Stimulated activated CD8-positive, alpha-beta memory T cell treated with anti-CD3 and anti-CD28 coated beads, Interleukin-2, amount 100 ng/mL, for 48 hours (primary cell): ENCODE data around the gene KIAA0825.

Source experiments
- DNase-seq, 2 donors: peaks; one replicate each; pipeline ENCODE4 v3.0.0-alpha.2; 2020; ENCODE audit warnings: low read depth in 2 of 2

KIAA0825 gene

DNA sequence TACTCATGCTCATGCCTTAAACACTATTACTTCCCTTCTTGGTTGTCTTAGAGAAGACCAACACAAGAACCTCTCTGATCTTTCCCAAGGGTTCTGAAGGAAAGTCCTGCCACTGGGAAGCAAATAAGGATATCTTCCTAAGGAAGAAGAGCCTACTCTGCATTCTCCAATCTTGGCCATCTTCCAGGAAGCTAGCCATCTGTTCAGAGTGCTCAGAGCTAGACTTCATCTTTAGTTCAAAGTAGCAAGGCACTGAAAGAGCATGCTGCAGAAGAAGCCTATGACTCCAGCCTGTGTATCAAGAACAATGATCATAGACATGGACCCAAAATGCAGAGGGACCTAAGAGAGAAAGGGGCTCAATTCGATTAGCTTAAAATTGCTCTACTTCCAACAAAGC is 114.7 kb downstream of the KIAA0825 start:
- no peak for DNase-seq

DNA sequence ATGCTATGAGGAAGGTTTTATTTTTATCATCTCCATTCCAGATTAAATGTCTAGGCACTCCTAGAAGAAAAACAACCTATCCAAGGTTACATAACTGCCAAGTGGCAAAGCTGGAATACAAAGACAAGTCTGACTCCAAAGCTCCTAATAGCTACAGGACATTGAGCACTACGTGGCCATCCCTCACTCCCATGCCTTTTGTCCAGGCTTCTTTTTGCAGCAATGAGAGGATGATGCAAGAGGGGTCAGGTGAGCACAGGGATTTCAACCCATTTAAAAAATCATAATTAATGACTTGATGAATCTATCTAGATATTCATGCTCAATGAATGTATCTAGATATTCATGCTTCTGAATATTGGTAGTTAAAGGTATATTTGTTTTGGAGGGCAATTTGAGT is 117.0 kb downstream of the KIAA0825 start:
- DNase-seq: no peak

DNA sequence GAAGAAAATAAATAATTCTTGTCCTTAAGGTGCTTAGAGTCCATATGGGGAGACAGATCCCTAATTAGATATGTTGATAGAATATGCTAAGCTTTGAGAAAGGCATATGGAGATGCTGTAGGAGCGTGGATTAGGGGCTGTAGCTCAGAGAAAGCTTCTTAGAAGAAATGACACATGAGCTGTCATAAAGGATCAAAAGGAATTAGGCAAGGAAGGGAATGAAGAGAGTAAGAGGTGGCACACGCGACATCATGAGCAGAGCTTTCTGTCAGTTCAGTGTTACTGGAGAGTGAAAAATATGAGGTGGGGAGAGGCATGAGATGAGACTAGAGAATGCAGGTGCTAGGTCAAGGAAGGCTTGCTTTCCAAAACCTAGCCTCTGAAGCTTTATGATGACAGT is 118.6 kb downstream of the KIAA0825 start:
- DNase-seq: no peak

DNA sequence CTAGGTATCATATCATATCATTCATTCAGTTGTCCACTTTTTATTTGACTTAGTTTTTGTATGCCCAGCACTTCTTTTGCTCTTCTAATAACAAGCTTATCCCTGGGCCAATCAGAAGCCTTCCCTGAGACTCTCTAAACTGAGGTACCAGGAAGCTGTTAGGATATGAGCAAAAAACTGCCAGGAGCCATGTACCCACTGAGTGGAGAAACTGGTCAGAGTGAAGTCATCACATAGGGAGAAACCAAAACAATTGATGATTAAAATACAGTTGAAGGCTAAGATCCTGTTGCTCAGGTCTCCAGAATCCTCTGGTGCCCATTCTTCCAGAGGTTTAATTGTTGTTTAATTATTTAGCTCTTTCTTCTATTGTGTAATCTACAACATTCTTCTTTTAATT is 120.2 kb downstream of the KIAA0825 start:
- no peak for DNase-seq

DNA sequence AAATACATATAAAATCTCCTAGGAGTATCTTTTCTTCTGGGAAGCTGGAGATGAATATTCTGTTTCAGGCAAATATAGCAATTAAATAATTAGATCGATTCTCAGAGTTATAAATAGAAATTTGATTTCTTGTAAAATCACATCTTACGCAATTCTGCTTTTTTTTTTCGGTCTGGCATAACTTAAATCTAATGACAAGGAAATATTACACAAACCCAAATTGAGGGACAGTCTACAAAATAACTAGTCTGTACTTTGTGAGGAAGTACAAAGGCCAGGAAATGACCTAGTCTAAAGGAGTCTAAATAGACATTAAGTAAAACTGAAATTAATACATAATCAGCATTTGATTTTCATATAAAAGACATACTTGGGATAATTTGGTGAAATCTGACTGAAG is 133.3 kb downstream of the KIAA0825 start:
- no peak for DNase-seq

DNA sequence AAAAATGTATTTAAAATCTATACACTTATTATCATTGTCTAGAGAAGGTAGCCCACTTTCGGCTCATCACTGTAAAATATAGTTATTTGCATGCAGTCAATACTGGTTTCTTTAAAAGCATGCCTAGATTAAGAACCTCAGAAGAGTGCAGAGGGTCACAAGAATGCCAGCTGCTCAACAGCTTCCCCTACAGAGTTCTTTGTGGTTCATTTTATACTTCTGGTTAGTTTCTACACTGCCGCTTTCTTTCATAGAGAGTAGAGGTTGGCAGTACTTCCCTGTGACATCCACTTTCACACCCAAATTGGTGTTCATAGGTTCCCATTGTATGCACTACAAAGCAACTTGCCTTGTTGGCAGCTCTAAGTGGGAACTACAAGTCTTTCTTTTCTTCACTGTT is 137.3 kb downstream of the KIAA0825 start:
- no peak for DNase-seq

DNA sequence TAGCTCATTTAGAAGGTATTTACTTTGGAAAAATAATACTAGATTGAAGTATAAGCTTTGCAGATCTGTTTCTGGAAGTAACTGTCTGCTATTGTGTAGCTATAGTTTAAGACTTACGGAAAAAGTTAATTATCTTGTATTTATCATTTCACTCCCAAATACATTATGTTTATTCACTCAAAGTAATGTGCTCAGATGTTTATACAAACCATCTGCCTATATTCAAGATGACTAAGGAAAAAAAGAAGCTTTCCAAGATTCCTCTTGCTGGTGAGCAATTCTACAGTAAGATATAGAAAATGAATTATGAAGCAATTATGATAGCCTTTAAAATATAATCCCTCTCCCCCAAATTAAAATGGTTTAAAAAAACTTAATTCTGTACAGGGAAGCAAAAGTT is 137.9 kb downstream of the KIAA0825 start:
- DNase-seq: no peak

DNA sequence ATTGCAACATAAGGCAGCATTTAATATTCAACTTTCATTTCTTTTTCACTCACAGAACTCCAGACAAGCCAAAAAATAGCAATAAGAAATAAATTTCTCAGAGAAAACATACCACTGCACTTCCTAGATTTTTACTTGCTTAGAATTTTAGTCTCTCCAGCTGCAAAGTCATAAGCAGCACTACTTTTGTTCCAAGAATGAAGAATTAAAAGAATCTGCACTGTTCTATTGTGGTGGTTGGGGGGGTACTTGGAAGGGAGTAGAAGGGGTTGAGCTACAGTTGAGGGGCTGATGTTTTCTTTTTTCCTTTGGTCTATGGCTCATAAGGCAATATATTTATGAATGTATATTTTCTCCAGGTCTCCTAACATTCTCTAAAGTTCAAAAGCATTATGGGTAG is 144.5 kb downstream of the KIAA0825 start:
- no peak for DNase-seq

DNA sequence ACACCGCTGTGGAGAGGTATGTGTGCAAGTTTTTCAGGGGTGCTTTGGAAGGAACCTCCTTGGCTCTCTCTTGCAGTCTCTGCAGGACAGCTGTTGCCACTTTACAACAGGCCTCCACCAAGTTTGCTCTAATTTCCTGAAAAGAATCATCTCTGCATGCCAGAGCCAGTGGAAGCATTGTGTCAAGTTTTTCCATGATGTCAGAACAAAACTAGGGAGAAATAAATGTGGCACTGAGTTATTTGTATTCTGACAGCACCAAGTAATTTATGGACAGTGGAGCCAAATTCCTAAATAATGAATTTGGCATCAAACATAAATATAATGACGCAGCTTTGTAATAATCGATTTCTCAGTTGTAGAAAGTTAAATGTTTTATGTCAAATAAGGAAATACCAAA is 146.9 kb downstream of the KIAA0825 start:
- no peak for DNase-seq

DNA sequence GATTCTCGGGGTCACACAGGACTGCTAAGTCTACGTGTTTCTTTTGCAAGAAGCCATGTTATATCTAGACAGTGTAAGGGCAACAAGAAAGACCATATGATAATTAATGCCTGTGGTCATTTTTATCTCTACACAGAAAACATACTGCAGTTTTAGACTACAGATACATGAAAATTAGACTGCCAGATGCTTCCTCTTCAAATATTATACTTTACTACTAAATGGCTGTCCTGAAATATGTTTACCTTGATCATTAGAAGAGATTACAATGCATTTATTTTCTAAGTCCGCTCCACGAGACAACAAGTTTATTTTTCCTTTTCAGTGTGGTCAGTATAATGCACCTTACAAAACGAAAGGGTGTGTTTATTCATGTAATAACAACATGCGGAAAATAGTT is 147.6 kb downstream of the KIAA0825 start:
- DNase-seq: no peak

DNA sequence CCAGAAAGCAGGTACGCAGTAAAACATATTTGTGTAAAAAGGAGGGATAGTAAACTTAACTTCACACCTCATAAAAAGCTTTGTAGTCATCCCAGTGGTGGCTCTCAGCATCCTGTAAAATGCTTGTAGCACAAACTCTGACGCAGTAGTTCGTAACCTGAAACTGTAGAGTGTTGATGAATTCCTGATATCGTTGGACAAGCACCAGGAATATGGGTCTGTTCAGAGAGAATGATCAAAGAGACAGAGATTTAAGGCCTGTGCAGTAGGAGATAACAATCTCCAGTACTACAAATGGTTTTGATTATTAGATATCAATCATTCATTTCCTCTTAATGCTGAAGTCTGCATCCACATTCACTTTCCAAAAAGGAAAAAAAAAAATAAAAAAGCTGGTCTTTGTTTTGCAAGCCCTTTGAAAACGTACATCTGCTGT is 148.5 kb downstream of the KIAA0825 start:
- no peak for DNase-seq

DNA sequence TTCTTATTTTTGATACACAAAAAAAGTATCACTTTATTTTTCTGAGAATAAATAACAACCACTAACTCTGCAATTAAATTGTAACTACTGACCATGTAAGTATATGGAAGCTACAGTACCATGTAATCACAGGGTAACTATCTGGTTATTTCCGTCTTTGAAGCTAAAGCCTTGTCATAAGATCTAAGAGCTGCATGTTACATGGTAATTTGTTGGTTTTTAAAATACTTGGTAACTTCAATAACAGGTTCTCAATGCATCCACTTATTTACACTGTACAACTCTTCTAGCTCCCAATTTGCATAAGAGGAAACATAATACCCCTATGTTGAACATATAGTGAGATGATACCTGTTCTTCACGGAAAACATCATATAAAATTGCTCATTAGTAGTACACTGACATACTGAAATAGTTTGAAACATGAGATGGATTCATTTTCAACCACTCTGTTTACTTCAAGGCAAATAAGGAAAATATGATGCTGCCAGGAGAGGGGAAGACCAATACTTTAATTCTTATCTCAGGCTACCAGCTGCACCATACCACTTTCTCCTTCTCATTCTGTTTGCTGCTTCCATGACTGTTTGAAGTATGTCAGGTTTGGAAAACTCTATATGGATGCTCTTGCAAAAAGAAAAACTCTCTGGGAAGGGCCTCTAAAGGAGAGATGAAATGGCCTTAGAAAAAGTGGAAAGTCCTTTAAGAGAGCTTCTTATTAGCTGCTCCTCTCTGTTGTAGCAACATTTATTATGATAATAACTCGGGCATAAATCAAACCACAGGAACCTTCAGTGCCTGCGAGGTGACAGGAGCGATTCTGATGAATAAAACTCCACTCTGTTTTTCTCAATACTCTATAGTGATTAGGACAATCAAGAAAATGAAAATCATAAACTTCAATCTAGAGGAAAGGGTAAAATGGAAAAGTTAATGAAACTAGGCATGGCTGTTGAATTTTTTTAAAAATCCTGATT is 150.2 kb downstream of the KIAA0825 start:
- DNase-seq: no peak

DNA sequence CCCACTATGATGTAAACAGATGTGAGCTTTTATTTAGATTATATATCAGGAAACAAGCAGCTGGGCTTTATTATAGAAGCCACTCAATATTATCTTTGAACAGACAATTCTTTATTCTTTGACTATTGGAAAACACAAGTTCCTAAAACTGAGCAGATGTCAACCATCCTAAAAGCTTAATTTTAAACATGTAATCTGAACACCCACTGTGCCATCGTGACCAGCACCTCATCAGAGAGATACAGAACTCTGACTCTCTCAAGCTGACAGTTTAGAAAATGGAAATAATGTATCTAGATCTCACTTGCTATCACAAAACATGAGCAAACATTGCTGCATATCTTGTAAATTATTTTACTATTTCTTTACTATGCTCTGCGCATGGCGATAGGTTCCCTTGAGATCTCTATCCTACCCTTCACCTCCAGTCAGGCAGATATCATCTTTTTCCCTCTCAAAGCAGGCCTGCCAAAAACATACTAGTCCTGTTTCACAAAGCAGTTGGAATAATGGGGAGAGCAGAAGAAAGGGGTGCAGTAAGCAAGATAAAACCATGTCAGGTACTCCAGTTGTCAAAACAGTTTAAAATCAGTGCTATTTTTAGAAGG is 151.0 kb downstream of the KIAA0825 start:
- DNase-seq: no peak

DNA sequence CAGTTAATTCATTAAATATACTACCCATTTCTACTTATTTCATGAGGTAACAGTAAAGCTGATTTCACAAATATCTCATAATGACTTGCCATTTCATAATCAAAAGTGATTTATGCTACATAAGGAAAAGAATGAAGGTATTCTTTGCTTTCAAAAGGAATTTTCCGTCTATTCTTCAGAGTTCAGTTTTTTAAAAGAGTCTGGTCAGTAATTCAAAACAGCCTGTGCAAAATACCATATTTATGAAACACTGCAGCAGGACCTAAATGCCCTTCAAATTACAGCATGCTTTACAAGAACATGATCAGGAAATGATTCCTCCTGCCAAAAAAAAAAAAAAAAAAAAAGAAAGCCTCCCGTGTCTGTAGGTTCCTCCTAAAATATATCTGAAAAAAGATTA is 154.7 kb downstream of the KIAA0825 start:
- no peak for DNase-seq

DNA sequence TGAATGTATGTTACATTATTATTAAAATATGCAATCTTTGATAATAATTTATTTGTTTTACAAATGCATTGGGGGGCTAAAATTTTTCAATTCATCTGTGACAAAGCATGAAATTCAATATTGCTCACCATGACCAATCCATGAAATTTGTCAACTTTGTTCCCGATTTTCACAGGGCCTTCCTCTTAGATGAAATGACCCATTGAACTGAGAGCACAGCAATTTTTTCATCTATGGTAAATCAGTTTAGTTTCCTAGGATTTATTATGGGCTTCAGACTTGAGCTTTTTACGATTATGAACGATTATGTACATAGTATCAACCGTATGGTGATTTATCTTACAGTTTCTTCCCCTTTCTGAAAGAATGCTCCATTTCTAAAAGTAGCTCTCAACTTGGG is 157.3 kb downstream of the KIAA0825 start:
- DNase-seq: no peak

DNA sequence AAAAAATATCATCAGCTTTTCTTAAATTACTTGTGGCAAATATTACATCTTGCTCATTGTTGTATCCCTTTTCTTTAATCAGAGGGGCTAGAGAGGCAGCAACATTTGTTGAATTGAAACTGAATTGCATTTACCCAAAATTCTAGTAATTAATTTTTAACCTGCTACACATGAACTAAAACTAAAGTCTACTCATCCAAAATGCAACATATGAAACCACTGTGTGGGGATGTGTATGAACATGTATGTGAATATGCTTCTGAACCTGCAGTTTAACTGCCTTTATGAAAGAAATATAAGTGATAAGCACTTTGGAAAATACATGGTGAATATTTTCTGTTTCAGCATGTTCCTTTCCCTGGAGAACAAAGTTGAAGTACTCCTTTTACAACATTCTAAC is 158.5 kb downstream of the KIAA0825 start:
- no peak for DNase-seq

DNA sequence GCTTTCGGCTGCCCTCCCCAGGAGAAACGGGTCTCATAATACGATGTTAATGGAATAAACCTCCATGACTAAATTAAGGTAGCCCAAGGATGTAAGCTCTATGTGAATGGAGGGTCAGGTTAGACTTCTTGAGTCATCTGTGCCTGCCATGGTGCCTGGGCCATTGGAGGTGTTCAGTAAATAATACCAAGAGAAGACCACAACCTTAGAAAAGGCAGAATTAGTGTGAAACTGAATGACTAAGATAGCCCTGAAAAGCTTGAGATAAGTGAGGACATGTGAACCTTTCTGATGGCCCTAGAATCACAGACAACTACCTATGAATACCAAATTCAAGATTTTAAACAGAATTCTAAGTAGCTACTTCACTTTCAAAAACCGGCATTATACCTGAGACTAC is 160.6 kb downstream of the KIAA0825 start:
- no peak for DNase-seq

DNA sequence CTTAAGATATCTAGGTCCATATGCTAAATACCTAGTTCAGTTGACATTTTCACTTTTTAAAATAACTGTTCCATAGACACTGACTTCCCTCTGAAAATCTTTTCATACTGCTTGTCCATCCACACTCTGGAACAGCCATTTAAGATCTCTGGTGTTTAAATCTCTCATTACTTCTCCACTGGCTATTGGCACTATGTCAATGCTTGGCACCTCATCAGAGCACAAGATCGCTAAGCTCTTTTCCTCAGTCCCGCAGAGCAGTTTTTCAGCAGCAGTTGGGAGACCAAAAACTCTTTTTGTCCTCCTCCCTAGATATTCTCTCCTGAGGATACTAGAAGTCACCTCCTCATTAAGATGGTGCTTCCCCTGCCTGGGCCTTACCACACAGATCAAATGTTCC is 172.7 kb downstream of the KIAA0825 start:
- DNase-seq: no peak

DNA sequence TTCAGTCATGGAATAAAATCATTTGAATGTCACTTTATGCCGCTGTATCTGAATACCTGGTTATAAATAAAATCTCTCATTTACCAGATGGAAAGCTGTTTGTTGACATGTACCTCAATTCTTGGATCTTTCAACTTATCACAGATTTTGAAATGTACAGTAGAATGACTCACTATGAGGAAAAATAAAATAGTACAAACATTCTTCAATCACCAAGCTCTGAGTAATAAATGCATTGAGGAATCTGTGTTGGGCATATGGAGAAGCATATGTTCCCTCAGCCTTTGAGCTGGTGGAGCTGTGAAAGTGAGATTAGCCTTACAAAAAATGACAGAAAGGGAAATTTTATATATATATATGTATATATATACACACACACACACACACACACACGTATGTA is 175.4 kb downstream of the KIAA0825 start:
- DNase-seq: no peak

DNA sequence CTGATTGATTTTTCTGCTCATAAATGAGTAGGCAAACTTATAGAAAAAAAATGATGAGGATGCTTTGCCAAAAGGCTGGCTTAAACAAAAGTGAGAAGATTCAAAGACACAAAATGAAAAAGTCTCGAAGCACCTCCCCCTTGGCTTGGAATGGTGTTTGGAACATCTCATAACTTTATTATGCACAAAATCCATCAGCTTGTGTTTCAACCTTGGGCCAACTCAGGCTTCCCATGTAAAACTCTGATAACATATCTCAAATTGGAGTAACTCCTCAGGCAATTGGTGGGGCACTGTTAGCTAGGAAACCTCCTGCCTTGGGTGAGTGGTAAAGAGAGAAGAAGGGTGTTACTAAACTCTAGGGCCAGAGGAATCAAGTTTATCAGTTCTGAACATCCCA is 176.3 kb downstream of the KIAA0825 start:
- DNase-seq: no peak

DNA sequence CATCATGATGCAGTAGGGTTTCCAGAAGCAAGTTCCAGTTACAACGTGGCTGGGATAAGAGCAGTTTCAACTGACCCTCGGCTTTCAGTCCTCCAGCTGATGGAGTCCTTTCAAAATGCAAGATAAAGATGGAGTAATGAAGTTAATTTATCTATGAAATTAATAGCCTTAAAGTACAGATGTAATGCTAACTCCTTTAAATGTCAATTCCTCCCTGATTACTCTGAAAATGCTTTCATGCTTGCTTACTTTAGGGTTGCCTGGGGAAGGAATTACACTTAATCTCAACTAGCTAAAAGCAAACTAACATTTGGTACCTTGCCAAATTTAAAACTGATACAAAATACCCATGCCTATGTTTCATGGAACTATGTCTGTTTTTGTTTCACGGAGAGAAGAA is 178.4 kb downstream of the KIAA0825 start:
- no peak for DNase-seq

DNA sequence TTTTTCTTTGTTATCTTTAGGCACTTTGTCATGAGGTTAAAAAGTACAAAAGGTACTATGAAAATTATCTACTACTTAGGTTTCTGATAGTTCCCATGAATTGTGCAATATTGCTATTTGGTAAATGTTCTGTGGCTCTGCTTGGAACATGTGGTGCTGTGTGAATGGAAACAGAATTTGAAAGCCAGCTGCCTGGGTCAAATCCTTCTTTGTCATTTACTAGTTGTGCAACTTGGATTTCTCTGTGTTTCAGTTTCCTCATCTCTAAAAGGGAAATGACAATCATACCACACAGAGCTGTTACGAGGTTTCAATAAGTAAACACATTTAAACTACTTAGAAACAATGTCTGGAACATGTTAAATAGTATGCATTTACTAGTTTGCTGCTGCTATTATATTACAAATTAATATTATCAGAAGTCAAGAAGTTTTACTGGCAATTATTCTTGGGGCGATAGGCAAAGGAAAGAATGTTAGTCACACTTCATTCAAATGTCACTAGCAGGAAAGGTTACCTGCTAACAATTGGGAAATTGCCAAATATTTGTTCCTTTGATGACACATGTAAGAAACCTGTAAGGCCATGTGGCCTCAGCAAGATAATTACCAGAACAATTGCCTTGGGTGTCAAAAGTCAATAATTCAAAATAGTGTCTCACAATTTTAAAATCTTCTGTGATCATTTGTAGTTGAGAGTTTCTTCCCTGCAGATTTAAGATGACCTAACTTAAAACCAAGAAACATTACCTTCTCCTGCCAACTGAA is 184.8 kb downstream of the KIAA0825 start:
- DNase-seq: no peak

DNA sequence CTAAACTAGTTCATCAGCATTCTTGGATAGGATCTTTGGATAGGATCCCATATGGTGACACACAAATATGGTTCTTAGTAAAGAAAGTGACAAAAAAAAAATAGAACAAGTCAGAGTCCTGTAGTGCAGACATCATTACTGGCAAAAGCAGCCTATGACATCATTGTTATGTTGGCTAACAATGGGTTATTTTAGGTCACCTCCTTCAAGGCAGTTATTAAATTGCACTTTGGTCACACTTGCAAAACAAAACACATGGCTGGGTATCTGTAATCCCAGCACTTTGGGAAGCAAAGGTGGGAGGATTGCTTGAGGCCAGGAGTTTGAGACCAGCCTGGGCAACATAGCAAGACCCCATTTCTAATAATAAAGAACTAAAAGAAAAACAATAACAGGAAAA is 185.9 kb downstream of the KIAA0825 start:
- no peak for DNase-seq
